Activated T-cell treated with anti-CD3 and anti-CD28 coated beads for 1 hour (primary cell): ENCODE data around the gene ZNF521.

Experiments
- DNase-seq: peaks from one replicate; pipeline ENCODE4 v3.0.0-alpha.2; 2020; ENCODE audit warnings: low read depth

Gene ZNF521

DNA sequence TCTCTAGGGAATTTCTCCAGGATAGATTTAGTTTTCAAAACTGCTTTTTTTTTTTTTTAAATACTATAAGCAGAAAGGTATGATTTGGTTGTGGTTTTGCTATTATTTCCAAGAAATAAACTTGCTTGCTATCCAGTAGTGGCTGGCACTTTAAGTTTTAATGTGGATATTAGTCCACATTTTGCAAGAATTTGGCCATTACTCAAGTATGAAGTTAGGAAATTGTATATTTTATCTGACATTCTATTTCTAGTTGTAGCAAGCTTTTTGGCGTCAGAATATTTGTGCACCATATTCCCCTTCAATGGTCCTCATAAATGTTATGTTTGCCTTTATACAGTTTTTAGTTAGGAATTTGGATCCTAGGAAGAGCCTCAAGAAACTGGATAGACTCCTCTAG, 226.3 kb downstream of the ZNF521 start:
- no peak for DNase-seq

- DNase-seq, result no peak
These were observed 228.3 kb downstream of the ZNF521 start for GRCh38 chr18:25123438-25124232.

DNA sequence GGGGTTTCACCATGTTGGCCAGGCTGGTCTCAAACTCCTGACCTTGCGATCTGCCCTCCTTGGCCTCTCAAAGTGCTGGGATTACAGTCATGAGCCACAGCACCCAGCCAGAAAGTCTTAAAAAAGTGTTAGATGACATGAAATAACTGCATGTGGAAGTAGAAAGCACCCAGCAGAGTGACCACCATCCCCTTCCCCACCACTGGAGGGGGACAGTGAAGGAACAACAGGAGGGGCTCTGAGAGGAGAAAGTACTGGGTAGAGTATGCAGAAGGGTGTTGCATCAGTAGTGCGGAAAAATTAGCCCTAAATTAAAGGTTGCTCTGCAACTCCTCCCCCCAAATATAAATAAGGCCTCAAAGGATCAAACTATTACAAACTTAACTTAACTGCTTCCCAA, 230.5 kb downstream of the ZNF521 start:
- no peak for DNase-seq

DNA sequence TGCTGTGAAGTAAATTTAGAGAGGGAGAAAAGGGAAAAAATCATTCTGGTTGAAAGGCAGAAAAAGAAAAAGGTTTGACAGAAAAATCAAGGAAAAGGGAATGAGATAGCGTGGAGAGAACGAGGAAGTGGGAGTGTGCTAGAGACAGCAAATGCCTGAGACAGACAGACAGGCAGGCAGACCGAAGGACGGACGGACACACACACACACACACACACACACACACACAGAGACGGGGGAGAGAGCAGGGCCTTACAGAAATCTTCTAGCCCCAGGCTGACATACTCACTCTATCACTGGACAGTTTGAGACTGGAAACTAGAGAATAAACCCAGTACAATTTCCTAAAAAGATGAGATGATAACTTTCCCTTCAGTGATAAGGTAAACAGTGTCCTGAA, 238.4 kb downstream of the ZNF521 start:
- no peak for DNase-seq

GRCh38 chr18:25112821-25113434, 239.0 kb downstream of the ZNF521 start:
- DNase-seq, result no peak

- DNase-seq, result no peak
These were observed 240.3 kb downstream of the ZNF521 start for GRCh38 chr18:25111377-25112288.

DNA sequence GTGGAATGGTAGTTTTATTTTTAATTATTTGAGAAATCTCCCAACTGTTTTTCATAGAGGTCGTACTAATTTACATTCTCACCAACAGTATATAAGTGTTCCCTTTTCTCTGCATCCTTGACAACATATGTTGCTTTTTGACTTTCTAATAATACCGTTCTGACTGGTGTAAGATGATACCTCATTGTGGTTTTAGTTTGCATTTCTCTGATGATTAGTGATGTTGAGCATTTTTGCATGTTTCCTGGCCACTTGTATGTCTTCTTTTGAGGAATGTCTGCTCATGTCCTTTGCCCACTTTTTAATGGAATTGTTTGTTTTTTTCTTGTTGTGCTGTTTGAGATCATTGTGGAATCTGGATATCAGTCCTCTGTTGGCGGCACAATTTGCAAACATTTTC, 242.5 kb downstream of the ZNF521 start:
- no peak for DNase-seq

DNA sequence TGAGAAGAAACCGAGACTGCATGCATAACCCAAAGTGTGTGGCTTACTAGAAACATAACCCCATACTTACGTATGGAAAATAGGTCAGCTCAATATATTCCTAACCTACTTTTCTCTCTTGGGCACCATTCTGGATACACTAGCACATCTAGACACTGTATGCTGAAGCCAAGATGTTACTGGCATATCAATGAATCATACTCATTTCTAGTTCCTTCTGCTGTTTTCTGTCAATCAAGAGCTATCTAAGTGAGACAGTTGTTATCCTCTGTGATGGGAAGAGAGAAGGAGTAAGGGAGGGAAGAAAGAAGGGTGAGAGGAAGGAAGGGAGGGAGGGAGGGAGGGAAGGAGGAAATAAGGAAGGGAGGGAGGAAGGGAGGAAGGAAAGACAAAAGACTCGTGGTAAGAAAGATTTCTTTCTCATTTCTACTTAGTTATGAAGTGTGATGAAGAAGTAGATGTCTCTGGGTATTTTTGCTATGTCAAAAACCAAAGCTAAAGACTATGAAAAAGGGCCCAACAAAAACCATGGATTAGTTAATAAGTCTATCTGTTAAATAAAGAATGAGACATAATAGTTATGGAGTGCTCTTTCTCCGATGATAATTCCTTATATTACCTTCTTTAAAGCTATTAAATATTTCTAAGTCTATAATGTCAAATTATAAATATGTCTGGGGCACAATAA, 248.4 kb downstream of the ZNF521 start:
- DNase-seq, result no peak

DNA sequence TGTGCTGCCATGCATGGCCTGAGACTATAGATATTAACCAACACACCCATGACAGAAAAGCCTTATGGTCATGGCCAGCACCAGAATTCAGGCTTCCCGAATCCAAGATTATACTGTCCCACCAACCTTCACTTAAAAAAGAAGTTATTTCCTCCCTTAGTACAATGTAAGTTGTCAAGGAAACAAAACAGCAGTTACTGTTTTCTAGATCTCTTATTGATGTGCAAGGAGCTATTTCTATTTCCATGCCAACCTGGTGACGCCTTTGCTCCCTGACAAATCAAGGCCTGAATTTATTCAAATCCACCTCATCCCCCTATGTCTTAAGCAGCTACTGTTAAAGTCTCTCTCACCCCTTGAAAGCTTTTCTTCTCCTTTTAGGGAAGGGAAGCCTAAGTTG, 249.3 kb downstream of the ZNF521 start:
- DNase-seq, result no peak

DNA sequence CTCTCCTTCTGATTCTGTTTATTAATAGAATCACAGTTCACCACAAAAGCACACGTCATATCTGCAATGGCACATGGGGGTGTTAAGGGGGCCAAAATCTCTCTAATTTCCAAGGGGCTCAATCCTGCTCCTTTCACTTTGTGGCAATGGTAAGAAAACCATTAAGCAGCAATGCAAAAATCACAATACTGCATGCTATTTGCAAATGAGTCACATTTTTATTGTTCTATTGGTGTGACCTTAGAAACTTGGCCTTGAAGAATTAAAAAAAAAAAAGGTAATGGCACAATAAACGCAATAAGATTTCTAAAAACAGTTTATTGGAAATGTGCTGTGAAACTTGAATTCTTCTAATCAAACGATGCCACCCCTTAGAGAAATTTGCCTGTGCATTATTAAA, 251.5 kb downstream of the ZNF521 start:
- DNase-seq, result no peak

GRCh38 chr18:25099895-25100294, 252.1 kb downstream of the ZNF521 start:
- no peak for DNase-seq

GRCh38 chr18:25097569-25098056, 254.4 kb downstream of the ZNF521 start:
- DNase-seq, result no peak

DNA sequence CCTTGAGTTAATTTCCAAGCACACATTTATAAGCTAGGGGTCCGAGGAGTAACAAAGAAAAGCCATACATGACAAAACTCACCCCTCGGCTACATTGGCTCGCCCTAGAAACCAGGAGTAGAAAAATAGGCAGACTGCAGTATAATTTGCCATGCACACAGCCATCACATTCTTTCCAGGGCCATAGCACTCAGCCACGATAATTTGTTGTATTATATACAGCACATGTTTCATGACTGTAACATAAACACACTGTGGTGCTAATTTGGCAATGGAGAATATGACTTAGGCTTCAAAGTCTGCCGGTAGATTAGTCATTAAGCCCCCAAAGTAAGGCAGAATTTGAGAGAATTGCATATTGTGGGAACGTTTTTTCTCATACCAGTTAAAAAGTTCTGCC, 254.9 kb downstream of the ZNF521 start:
- DNase-seq, result no peak

GRCh38 chr18:25093141-25093540, 258.8 kb downstream of the ZNF521 start:
- no peak for DNase-seq

DNA sequence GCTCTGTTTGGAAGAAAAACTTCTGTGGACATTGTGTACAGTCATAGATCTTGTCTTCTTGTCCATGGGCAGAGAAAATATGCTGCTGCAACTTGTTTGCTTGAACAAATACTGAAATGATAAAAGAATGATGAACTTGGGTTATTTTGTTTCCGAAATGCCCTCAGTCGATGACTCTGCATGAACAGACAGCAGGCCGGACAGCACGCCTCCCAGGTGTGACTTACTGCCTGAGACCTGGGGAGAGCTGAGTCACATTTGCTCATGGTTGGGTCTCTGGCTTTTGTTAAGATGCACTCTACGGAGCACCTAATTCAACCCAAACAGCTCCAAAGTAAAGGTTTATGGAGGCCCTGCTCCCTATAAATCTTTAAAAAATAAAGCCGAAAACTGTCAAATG, 262.5 kb downstream of the ZNF521 start:
- no peak for DNase-seq

DNA sequence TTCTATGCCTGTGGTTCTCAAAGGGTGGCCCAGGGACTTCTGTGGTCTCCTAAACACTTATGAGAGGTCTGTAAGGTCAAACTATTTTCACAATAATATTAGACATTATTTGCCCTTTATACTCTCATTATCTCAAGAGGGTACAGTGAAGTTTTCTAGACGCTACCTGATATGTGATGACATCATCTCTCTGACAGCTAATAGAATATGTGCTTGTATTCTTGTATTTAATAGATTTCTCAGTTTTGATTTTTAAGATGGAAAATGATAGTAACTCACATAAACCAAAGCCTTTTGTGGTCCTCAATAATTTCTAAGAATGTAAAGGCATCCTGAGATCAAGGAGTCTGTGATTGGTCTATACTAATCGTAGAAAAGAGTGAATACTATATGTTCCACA, 265.1 kb downstream of the ZNF521 start:
- DNase-seq, result no peak

DNA sequence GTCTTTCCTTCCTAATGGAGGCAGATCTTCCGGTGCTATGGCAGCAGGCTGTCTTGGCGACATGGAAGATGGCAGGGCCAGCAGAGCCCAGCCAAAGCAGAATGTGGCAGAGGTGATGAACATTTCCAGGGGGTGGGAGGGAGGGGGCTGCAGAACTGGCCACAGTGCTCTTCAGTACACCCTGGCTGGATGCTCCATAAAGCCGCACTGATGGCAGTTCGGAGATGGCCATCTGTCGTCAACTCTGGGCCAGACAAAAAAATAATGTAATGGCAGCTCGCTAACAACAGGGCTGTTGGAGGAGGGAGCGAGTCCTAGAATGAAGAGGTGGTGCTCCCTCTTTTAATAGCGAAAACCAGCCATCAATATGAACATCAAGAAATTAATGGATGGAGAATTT, 271.0 kb downstream of the ZNF521 start:
- DNase-seq, result no peak

DNA sequence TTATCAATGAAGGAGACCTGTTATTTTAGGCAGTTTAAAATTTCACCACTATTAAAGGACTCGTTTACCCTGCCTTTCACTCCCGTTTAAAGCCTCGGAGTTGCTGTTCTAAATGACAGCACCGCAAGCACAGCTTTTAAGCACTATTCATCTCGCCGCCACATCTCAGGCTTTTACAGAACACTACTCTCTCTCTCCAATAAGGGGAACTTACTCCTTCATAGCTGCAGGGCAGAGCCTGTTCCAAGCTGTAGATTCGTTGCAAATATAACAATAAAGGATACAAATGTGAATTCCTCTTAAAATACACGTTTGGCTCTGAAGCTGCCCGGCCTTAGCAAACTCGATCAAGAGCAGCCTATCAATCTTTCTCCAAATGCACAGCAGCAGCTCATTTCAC, 271.8 kb downstream of the ZNF521 start:
- DNase-seq, result no peak

DNA sequence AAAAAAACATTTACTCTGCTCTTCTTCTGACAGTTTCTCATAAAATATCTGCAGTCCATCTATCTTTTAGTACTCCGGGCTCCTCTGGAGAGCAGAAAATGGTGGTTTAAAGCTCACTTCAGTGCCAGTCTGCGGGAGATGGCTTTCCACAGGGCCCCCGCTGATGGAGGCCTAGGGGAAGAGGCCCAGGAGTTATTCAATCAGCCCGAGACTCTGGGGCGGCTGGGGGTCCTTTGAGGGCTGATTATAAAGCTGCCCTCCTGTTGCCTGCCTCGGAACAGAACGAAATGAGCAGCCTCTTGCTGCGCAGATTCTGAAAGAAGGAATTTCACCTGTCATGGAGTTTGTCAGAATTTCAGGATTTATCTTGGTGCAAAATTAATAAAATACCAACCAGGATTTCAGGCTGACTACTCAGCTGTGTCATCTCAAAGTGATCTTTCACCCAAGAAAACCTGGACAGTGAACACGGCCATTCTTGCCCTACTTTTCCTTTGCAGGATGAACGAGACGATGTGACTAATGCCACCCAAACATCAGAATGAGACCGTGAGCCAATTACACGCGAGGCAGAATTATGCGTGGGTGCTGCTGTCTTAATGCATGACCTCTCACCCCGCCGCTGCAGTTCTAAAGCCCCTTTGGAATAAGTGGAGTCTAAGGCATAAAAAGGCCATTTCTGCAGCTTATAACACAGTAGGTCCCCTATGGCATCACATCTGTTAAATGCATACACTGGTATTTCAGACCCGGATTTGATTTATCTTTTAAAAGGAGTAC, 273.8 kb downstream of the ZNF521 start:
- no peak for DNase-seq

DNA sequence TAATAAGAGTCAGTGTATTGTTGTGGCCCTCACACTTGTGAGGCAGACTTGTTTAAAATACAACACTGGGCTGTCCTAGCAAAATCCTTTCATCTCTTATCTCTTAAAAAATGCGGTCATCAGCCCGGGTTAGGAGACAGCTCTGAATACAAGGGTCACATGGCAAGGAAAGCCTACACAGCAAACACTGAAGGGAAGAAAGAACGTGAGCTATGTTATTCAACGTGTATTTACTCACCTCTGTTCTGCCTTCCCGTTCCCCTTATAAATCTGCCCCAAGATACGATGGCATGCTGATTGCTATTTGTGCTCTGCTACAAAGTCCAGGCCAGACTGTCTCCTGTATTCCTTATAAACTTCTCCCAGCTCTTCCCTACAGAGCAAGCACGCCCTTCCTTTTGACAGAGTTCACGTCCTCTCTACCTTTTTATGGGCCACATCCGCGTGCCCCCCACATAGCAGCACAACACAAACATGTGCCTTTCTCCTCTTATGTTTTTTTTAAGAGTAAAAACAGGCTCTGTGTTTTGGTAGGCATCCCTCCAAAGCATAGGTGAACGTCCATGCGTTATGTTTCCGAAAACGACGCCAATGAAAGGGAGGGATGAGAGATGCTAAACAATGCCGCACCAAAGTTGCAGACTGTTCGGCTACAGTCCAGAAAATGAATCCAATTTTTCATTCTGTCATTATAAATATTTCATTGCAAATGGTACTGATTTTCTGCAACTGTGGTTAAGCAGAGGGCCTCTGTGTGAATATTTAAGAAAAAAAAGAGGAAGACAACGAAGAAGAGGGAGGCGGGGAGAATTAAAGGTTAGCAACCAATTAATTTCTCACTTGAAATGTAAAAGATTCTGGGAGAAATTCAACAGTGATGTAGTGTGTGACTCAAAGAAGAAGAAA, 274.7 kb downstream of the ZNF521 start:
- DNase-seq, result no peak
